Upper lobe of left lung (tissue), 4 donors: ENCODE measurements around the gene NPL.

ENCODE experiments used
- CTCF ChIP-seq, 6 experiments: fragments of 450-650 bp in 4 of 6; fragments of 200-600 bp in 2 of 6; sonication (generic) in 2 of 6; IDR thresholded peaks; one replicate each; pipeline ENCODE4 v1.5.1; 2016 to 2019; ENCODE audit warnings: antibody characterized with exemption in 6 of 6
- EP300 ChIP-seq, 4 donors: sonication (generic); formaldehyde crosslinking; IDR thresholded peaks; one replicate each; pipeline ENCODE4 v1.5.1; 2017; ENCODE audit warnings: antibody characterized with exemption in 4 of 4, control low read depth in 2 of 4
- POLR2A ChIP-seq, 4 donors: fragments of 450-650 bp; IDR thresholded peaks; one replicate each; pipeline ENCODE4 v1.5.1; 2016 to 2017; ENCODE audit warnings: antibody characterized with exemption in 4 of 4, mild to moderate bottlenecking in 2 of 4

DNA sequence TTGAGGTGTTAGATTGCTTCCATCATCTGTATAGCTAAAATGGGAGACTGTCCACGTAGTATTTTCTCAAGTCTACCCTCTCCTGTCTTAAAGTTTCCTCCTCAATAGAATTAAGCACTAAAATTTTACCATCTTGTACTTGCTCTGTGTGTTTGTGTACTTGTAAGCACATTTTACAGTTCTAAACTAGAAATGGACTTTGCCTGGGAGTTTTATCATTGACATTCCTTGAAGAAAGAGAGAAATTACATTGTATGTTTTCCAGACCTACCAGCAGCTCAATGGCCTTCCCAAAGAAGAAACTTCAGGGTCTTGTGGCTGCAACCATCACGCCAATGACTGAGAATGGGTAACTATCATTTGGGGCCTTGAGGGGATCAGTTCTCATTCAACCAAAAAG, 4.5 kb downstream of the NPL start:
- TF ChIP-seq CTCF (IDR thresholded peaks at IDR 0.05): no peak
- TF ChIP-seq EP300 (IDR thresholded peaks at IDR 0.05): no peak
- no peak for TF ChIP-seq POLR2A (IDR thresholded peaks at IDR 0.05)
